ENCODE results near the gene TBC1D1. TPM values are rescaled to one million over a fixed set of nuclear protein-coding genes. Genes with fewer than 3 reads are reported as not detected.

Gene TBC1D1
- total and polyA plus RNA-seq, 2 donors (not counting 3 experiments of a cell fraction or from before 2014, with no cell fraction given), result 63.5 to 116 TPM

GRCh38 chr4:38181286-38181685 lies 290.4 kb downstream of the TBC1D1 start:
- intact Hi-C loops (cut with micrococcal nuclease) (no loop called here), dilution Hi-C loops (cut with MboI; ENCODE audit: extremely low pct_ligation_motif_present, low sequenced_read_pairs) (no loop called here)
- H3K9me3 ChIP-seq (replicated peaks; ENCODE audit: control insufficient read depth, insufficient read depth, low read length), result no peaks in the 10 kb centered on the region
- H3K9ac ChIP-seq (replicated peaks; ENCODE audit: extremely low read depth, insufficient read depth, low read length), result no peak overlapping the region
- no TSS peak for BruUV-seq (replicated peaks)
- FAIRE-seq (peak; percentile 47), DNase-seq (ENCODE audit: low read depth, low spot score) (no peak)
- no peaks in the 10 kb centered on the region for H3K9me1 ChIP-seq (replicated peaks; ENCODE audit: control insufficient read depth, extremely low read depth, insufficient read depth, low read length)
- no peak overlapping the region for H3K4me2 ChIP-seq (ENCODE audit: insufficient read depth, low read length)
- CTCF ChIA-PET, result interaction anchor here (0.8 to 8.3 kb wide), 12 partner anchors 8 to 601 kb away, joined by 3 to 133 read pairs (median 29); partner anchors contain the start of gene TLR10
- no peaks in the 10 kb centered on the region for H3K27me3 ChIP-seq (ENCODE audit: control insufficient read depth in 2 of 2, insufficient read depth in 2 of 2, low read length in 2 of 2)
- H3K36me3 ChIP-seq (ENCODE audit: control insufficient read depth in 2 of 2, extremely low read depth in 1 of 2, insufficient read depth in 2 of 2, low read length in 2 of 2), result no peaks in the 10 kb centered on the region
- no peak overlapping the region for H2AFZ ChIP-seq (ENCODE audit: low read depth, low read length)
- no peaks in the 10 kb centered on the region for H3K79me2 ChIP-seq (ENCODE audit: control insufficient read depth, insufficient read depth, low read length)
- H3K4me3 ChIP-seq (replicated peaks in 1 of 3; ENCODE audit: insufficient read depth in 1 of 3, low read depth in 1 of 3, low read length in 3 of 3), result no peak overlapping the region
- peaks cover 8% of the 10 kb centered on the region for H3K4me1 ChIP-seq (ENCODE audit: control insufficient read depth, extremely low read depth, insufficient read depth, low read length)
- POLR2A ChIA-PET, result no interaction called here
- no peaks in the 10 kb centered on the region for H4K20me1 ChIP-seq (replicated peaks; ENCODE audit: control insufficient read depth, extremely low read depth, insufficient read depth, low read length)
- H3K27ac ChIP-seq (ENCODE audit: insufficient read depth, low read depth, low read length), result no peak overlapping the region
- TF ChIP-seq EZH2 (IDR thresholded peaks at IDR 0.05; ENCODE audit: borderline replicate concordance, low read depth, low read length, severe bottlenecking), result no peak
- no peak for TF ChIP-seq MYC (IDR thresholded peaks at IDR 0.05; ENCODE audit: low read depth, low read length)
- TF ChIP-seq MAX (IDR thresholded peaks at IDR 0.05; ENCODE audit: insufficient read depth, insufficient read length), result no peak
- no peak for TF ChIP-seq CTCF (IDR thresholded peaks at IDR 0.05; ENCODE audit: extremely low read depth in 1 of 2, insufficient read depth in 1 of 2, low read depth in 1 of 2, low read length in 2 of 2)
- TF ChIP-seq POLR2AphosphoS5 (IDR thresholded peaks at IDR 0.05; ENCODE audit: insufficient read depth, low read depth, low read length), result no peak
- TF ChIP-seq JUN (IDR thresholded peaks at IDR 0.05; ENCODE audit: borderline replicate concordance, insufficient read depth, insufficient read length, low read depth), result no peak
- TF ChIP-seq FOS (IDR thresholded peaks at IDR 0.05; ENCODE audit: borderline replicate concordance, insufficient read depth, low read length), result no peak
- no peak for TF ChIP-seq POLR2A (IDR thresholded peaks at IDR 0.05; ENCODE audit: low read depth, low read length)

Measured in endothelial cell of umbilical vein (primary cell).